ENCODE results near the gene DMBX1. TPM values are rescaled to one million over a fixed set of nuclear protein-coding genes. Genes with fewer than 3 reads are reported as not detected.
A peak's percentile ranks its signal among the peaks of the same experiment; 100 is the strongest.

The DMBX1 gene
- total RNA-seq, 2 donors from 2014 or later, result 5.7 to 16.6 TPM

DNA sequence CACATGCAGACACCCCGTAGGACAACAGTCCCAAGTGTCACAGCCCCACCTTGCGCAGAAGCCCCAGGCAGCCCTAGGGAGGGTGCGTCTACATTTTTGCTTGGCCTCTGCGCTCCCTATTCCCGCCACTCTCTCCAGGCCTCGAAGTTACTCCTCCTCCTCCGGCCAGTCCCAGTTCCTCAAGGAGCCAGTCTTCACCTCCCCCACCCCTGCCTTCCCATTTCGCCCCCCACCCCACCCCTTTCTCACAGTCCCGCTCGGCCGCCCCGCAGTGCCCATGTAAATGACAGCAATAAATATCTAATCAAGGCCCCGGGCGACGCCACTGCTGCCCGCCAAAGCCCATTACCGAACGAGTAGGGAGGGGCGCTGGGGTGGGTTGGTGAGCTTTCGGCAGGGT lies 3.2 kb downstream of the DMBX1 start:
- Mint-ChIP-seq H3K4me1 (peaks cover 53% of the 10 kb centered on the region), H3K4me3 (peak overlapping the region; percentile 27), H3K27ac (no peak overlapping the region), H3K36me3 (ENCODE audit: low read depth) (no peaks in the 10 kb centered on the region), H3K27me3 (ENCODE audit: insufficient read depth) (peaks cover 100% of the 10 kb centered on the region), H3K9me3 (no peaks in the 10 kb centered on the region)
- peak; percentile 81 for DNase-seq
- H3K9ac ChIP-seq (ENCODE audit: extremely low read depth, low read length, poor library complexity, severe bottlenecking), result no peak overlapping the region
- no peak overlapping the region for H3K27ac ChIP-seq (ENCODE audit: low read depth, low read length)
- H3K4me3 ChIP-seq (ENCODE audit: low read length), result no peak overlapping the region
- H3K4me1 ChIP-seq (ENCODE audit: control insufficient read depth, insufficient read depth, low read length), result peaks cover 6% of the 10 kb centered on the region
- no peaks in the 10 kb centered on the region for H3K9me3 ChIP-seq (ENCODE audit: control insufficient read depth, low read length)
- TF ChIP-seq, protein P1, sequence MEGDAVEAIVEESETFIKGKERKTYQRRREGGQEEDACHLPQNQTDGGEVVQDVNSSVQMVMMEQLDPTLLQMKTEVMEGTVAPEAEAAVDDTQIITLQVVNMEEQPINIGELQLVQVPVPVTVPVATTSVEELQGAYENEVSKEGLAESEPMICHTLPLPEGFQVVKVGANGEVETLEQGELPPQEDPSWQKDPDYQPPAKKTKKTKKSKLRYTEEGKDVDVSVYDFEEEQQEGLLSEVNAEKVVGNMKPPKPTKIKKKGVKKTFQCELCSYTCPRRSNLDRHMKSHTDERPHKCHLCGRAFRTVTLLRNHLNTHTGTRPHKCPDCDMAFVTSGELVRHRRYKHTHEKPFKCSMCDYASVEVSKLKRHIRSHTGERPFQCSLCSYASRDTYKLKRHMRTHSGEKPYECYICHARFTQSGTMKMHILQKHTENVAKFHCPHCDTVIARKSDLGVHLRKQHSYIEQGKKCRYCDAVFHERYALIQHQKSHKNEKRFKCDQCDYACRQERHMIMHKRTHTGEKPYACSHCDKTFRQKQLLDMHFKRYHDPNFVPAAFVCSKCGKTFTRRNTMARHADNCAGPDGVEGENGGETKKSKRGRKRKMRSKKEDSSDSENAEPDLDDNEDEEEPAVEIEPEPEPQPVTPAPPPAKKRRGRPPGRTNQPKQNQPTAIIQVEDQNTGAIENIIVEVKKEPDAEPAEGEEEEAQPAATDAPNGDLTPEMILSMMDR (conservative IDR thresholded peaks at IDR 0.05), result no peak
- H3K27me3 ChIP-seq (ENCODE audit: control insufficient read depth, insufficient read depth, low read length, poor library complexity, severe bottlenecking), result peaks cover 100% of the 10 kb centered on the region
- WGBS, 2 experiments (ENCODE audit: insufficient coverage in 1 of 2, insufficient read length in 1 of 2), result 17 to 22% methylated on average over 9 to 18 of the region's 20 CpGs
- no peaks in the 10 kb centered on the region for H3K36me3 ChIP-seq (ENCODE audit: control insufficient read depth, insufficient read depth, low read length)

- Histone ChIP-seq H3K27me3 (ENCODE audit: control insufficient read depth, insufficient read depth, low read length, poor library complexity, severe bottlenecking) (peaks cover 100% of the 10 kb centered on the region), H3K4me3 (ENCODE audit: low read length) (no peak overlapping the region), H3K9ac (ENCODE audit: extremely low read depth, low read length, poor library complexity, severe bottlenecking) (no peak overlapping the region), H3K9me3 (ENCODE audit: control insufficient read depth, low read length) (no peaks in the 10 kb centered on the region), H3K36me3 (ENCODE audit: control insufficient read depth, insufficient read depth, low read length) (no peaks in the 10 kb centered on the region), H3K4me1 (ENCODE audit: control insufficient read depth, insufficient read depth, low read length) (peaks cover under 1% of the 10 kb centered on the region), H3K27ac (ENCODE audit: low read depth, low read length) (no peak overlapping the region)
- 63 to 70% methylated on average over 11 to 19 of the region's 19 CpGs for WGBS, 2 experiments (ENCODE audit: insufficient coverage in 1 of 2, insufficient read length in 1 of 2)
- Mint-ChIP-seq H3K4me1 (peaks cover 49% of the 10 kb centered on the region), H3K36me3 (ENCODE audit: low read depth) (no peaks in the 10 kb centered on the region), H3K9me3 (no peaks in the 10 kb centered on the region), H3K27me3 (ENCODE audit: insufficient read depth) (peaks cover 100% of the 10 kb centered on the region), H3K4me3 (peak overlapping the region; percentile 11), H3K27ac (no peak overlapping the region)
- TF ChIP-seq, protein P1 (conservative IDR thresholded peaks at IDR 0.05), result no peak
- DNase-seq, result no peak
These were observed 3.8 kb downstream of the DMBX1 start for GRCh38 chr1:46493316-46494032.

DNA sequence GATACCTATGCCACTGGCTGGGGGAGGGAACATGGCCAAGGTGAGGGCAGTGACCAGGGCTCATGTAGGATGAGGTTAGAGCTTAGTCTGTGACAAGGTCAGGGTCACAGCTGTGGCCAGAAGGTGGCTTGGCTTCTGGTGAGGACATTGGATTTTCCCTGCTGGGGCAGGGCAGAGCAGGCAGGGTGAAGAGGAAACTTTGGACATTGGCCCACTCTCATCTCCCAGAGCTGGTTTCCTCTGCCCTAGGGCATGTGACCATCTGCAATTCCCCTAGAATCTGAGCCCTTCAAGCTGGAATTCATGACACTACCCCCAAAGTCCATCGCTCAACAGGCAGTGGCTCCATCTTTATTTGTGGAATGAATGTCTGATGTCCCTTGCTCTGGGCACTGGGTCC lies 5.3 kb downstream of the DMBX1 start:
- peaks cover 43% of the 10 kb centered on the region for H3K4me1 Mint-ChIP-seq
- no peak overlapping the region for H3K4me3 Mint-ChIP-seq
- no peak for DNase-seq
- no peak overlapping the region for H3K4me3 ChIP-seq (ENCODE audit: low read length)
- TF ChIP-seq, protein P1 (conservative IDR thresholded peaks at IDR 0.05), result no peak
- H3K27ac Mint-ChIP-seq, result no peak overlapping the region
- no peaks in the 10 kb centered on the region for H3K9me3 Mint-ChIP-seq
- H3K4me1 ChIP-seq (ENCODE audit: control insufficient read depth, insufficient read depth, low read length), result no peaks in the 10 kb centered on the region
- WGBS, 2 experiments (ENCODE audit: insufficient coverage in 1 of 2, insufficient read length in 1 of 2), result 88% methylated on average over 1 of the region's 1 CpG; no CpG with 5 or more reads in 1 of the 2 experiments
- no peaks in the 10 kb centered on the region for H3K36me3 Mint-ChIP-seq (ENCODE audit: low read depth)
- no peaks in the 10 kb centered on the region for H3K36me3 ChIP-seq (ENCODE audit: control insufficient read depth, insufficient read depth, low read length)
- H3K27me3 Mint-ChIP-seq (ENCODE audit: insufficient read depth), result peaks cover 100% of the 10 kb centered on the region
- no peaks in the 10 kb centered on the region for H3K9me3 ChIP-seq (ENCODE audit: control insufficient read depth, low read length)
- H3K27ac ChIP-seq (ENCODE audit: low read depth, low read length), result no peak overlapping the region
- peaks cover 96% of the 10 kb centered on the region for H3K27me3 ChIP-seq (ENCODE audit: control insufficient read depth, insufficient read depth, low read length, poor library complexity, severe bottlenecking)
- no peak overlapping the region for H3K9ac ChIP-seq (ENCODE audit: extremely low read depth, low read length, poor library complexity, severe bottlenecking)

All from endodermal cell (in vitro differentiated cells).